Measurements from ENCODE around the gene HERC3.
A peak's percentile ranks its signal among the peaks of the same experiment; 100 is the strongest.
"Not testable (repeated sequence)": the region's sequence is repeated elsewhere in the genome, so short reads cannot be mapped to it uniquely, and the experiment has no call there.

Gene HERC3

GRCh38 chr4:88609387-88609786, 17.1 kb downstream of the HERC3 start:
- DNase-seq (ENCODE audit: low spot score) = no peak

- DNase-seq (ENCODE audit: low spot score) = not testable (repeated sequence)
Observed at GRCh38 chr4:88609794-88610193, 17.5 kb downstream of the HERC3 start.

GRCh38 chr4:88610771-88611170, 18.5 kb downstream of the HERC3 start:
- DNase-seq (ENCODE audit: low spot score) = no peak

- no peak for DNase-seq (ENCODE audit: low spot score)
Observed at GRCh38 chr4:88613417-88613875, 21.2 kb downstream of the HERC3 start.

- DNase-seq (ENCODE audit: low spot score) = no peak
Observed at GRCh38 chr4:88614058-88614457, 21.8 kb downstream of the HERC3 start.

GRCh38 chr4:88616275-88617150, 24.2 kb downstream of the HERC3 start:
- peak; percentile 44 for DNase-seq (ENCODE audit: low spot score)

- no peak for DNase-seq (ENCODE audit: low spot score)
Observed at GRCh38 chr4:88618782-88619485, 26.7 kb downstream of the HERC3 start.

GRCh38 chr4:88619971-88620370, 27.7 kb downstream of the HERC3 start:
- no peak for DNase-seq (ENCODE audit: low spot score)

- no peak for DNase-seq (ENCODE audit: low spot score)
Observed at GRCh38 chr4:88621763-88622327, 29.6 kb downstream of the HERC3 start.

- DNase-seq (ENCODE audit: low spot score) = peak; percentile 29
Observed at GRCh38 chr4:88623097-88623496, 30.8 kb downstream of the HERC3 start.

GRCh38 chr4:88628746-88629145, 36.5 kb downstream of the HERC3 start:
- no peak for DNase-seq (ENCODE audit: low spot score)

- DNase-seq (ENCODE audit: low spot score) = no peak
Observed at GRCh38 chr4:88629826-88630225, 37.5 kb downstream of the HERC3 start.

GRCh38 chr4:88630756-88631155, 38.5 kb downstream of the HERC3 start:
- peak; percentile 23 for DNase-seq (ENCODE audit: low spot score)

- DNase-seq (ENCODE audit: low spot score) = no peak
Observed at GRCh38 chr4:88643932-88644331, 51.7 kb downstream of the HERC3 start.

- DNase-seq (ENCODE audit: low spot score) = no peak
Observed at GRCh38 chr4:88645994-88646393, 53.7 kb downstream of the HERC3 start.

- DNase-seq (ENCODE audit: low spot score) = no peak
Observed at GRCh38 chr4:88646528-88647280, 54.4 kb downstream of the HERC3 start.

GRCh38 chr4:88649716-88650115, 57.4 kb downstream of the HERC3 start:
- DNase-seq (ENCODE audit: low spot score) = no peak

GRCh38 chr4:88653371-88653946, 61.2 kb downstream of the HERC3 start:
- DNase-seq (ENCODE audit: low spot score) = no peak

- no peak for DNase-seq (ENCODE audit: low spot score)
Observed at GRCh38 chr4:88655226-88655625, 62.9 kb downstream of the HERC3 start.

- DNase-seq (ENCODE audit: low spot score) = peak; percentile 52
Observed at GRCh38 chr4:88659055-88659889, 67.0 kb downstream of the HERC3 start.

- no peak for DNase-seq (ENCODE audit: low spot score)
Observed at GRCh38 chr4:88659890-88660208, 67.6 kb downstream of the HERC3 start.

Data from LoVo (cell line).